H1 (cell line): ENCODE results near the gene ZXDB. TPM values are rescaled to one million over a fixed set of nuclear protein-coding genes. Genes with fewer than 3 reads are reported as not detected.
"Not testable (repeated sequence)": the region's sequence is repeated elsewhere in the genome, so short reads cannot be mapped to it uniquely, and the experiment has no call there.

Experiments used
- CTCF ChIA-PET: fragments of 300-600 bp; sonication (Branson Sonifier 250); formaldehyde crosslinking; loops from one replicate; lab custom pipeline; 2021; ENCODE audit not compliant: partially characterized antibody; lab: Charles Lee
- POLR2A ChIA-PET: fragments of 300-600 bp; sonication (Branson Sonifier 250); formaldehyde crosslinking; loops from one replicate; lab custom pipeline; 2021; ENCODE audit warnings: inconsistent platforms; ENCODE audit not compliant: partially characterized antibody; lab: Charles Lee
- DNase-seq, 2 experiments: peaks; one replicate each; pipeline versions ENCODE4 v3.0.0 to v3.0.0-alpha.2; 2010 to 2022; ENCODE audit warnings: low spot score in 2 of 2, low read depth in 1 of 2, mixed read lengths in 1 of 2
- FAIRE-seq: peaks from 2 replicates; lab custom pipeline; 2011; peaks lifted over from hg19 to GRCh38; lab: Jason Lieb, UNC
- H2AFZ ChIP-seq: 2 replicates; pipeline ENCODE4 v1.8.1; 2012; ENCODE audit warnings: low read length, inconsistent platforms
- H2AK5ac ChIP-seq: 2 replicates; pipeline ENCODE4 v1.6.1; 2013; ENCODE audit warnings: low read depth, low read length
- H2BK120ac ChIP-seq: replicated peaks from 2 replicates; pipeline ENCODE3; 2013; ENCODE audit warnings: low read depth, low read length, inconsistent platforms
- H2BK12ac ChIP-seq: 2 replicates; pipeline ENCODE4 v1.6.1; 2013; ENCODE audit warnings: low read depth, low read length
- H2BK15ac ChIP-seq: 2 replicates; pipeline ENCODE4 v1.6.1; 2013; ENCODE audit warnings: low read length
- H2BK20ac ChIP-seq: 2 replicates; pipeline ENCODE4 v1.6.1; 2013; ENCODE audit warnings: low read length
- H2BK5ac ChIP-seq: 2 replicates; pipeline ENCODE4 v1.6.1; 2013; ENCODE audit warnings: low read depth, low read length
- H3K14ac ChIP-seq: 2 replicates; pipeline ENCODE4 v1.6.1; 2013; ENCODE audit warnings: inconsistent platforms; ENCODE audit not compliant: insufficient read length
- H3K18ac ChIP-seq: 2 replicates; pipeline ENCODE4 v1.6.1; 2013; ENCODE audit warnings: low read length; ENCODE audit errors: extremely low read depth
- H3K23ac ChIP-seq: 2 replicates; pipeline ENCODE4 v1.6.1; 2013; ENCODE audit warnings: inconsistent platforms; ENCODE audit not compliant: insufficient read length
- H3K23me2 ChIP-seq: 2 replicates; pipeline ENCODE4 v1.6.1; 2013; ENCODE audit warnings: low read depth, low read length
- H3K27ac ChIP-seq: 2 replicates; pipeline ENCODE4 v1.6.1; 2011; ENCODE audit warnings: low read depth, low read length, inconsistent platforms
- H3K27me3 ChIP-seq, 4 experiments: replicated peaks in 1 of 4; 1 replicate in 1 of 4; 2 replicates in 3 of 4; pipeline versions ENCODE4 v1.6.1 to v1.8.1; 2011 to 2013; ENCODE audit warnings: low read length in 3 of 4, mild to moderate bottlenecking in 3 of 4, inconsistent platforms in 2 of 4, mixed read lengths in 2 of 4, moderate library complexity in 1 of 4; ENCODE audit not compliant: control insufficient read depth in 3 of 4, insufficient read depth in 3 of 4; ENCODE audit errors: extremely low read depth in 1 of 4
- H3K36me3 ChIP-seq, 4 experiments: 2 replicates each; pipeline versions ENCODE4 v1.6.1 to v1.8.1; 2011 to 2013; ENCODE audit warnings: mild to moderate bottlenecking in 4 of 4, low read length in 3 of 4, moderate library complexity in 2 of 4, control low read depth in 1 of 4, inconsistent platforms in 1 of 4; ENCODE audit not compliant: insufficient read depth in 4 of 4, control insufficient read depth in 2 of 4
- H3K4ac ChIP-seq: replicated peaks from 2 replicates; pipeline ENCODE3; 2013; ENCODE audit warnings: low read length, low read depth, mixed read lengths, inconsistent platforms; ENCODE audit not compliant: insufficient read length
- H3K4me1 ChIP-seq, 4 experiments: replicated peaks in 1 of 4; 1 replicate in 1 of 4; 2 replicates in 3 of 4; pipeline versions ENCODE4 v1.6.1 to v1.8.1; 2011 to 2013; ENCODE audit warnings: low read length in 3 of 4, inconsistent platforms in 2 of 4, mixed read lengths in 1 of 4; ENCODE audit not compliant: insufficient read depth in 4 of 4, control insufficient read depth in 3 of 4
- H3K4me2 ChIP-seq, 2 experiments: 2 replicates each; pipeline versions ENCODE4 v1.6.1 to v1.8.1; 2011 to 2013; ENCODE audit warnings: low read depth in 2 of 2, low read length in 2 of 2, control low read depth in 1 of 2, inconsistent platforms in 1 of 2, mild to moderate bottlenecking in 1 of 2; ENCODE audit not compliant: insufficient read depth in 1 of 2
- H3K4me3 ChIP-seq, 4 experiments: fragments of 200-600, 300-600 bp in 1 of 4; sonication (generic), shearing (Covaris generic), sonication (Bioruptor Twin) in 1 of 4; 2 replicates each; pipeline versions ENCODE4 v1.5.1 to v1.8.1; 2011 to 2016; ENCODE audit warnings: low read length in 4 of 4, low read depth in 3 of 4, control low read depth in 2 of 4, inconsistent platforms in 2 of 4, mild to moderate bottlenecking in 2 of 4, mixed read lengths in 1 of 4, moderate library complexity in 1 of 4; ENCODE audit not compliant: insufficient read depth in 2 of 4; ENCODE audit errors: extremely low read depth in 1 of 4
- H3K56ac ChIP-seq: replicated peaks from 2 replicates; pipeline ENCODE3; 2013; ENCODE audit warnings: low read depth, mild to moderate bottlenecking, mixed read lengths, low read length, inconsistent platforms; ENCODE audit not compliant: insufficient read length
- H3K79me1 ChIP-seq: 2 replicates; pipeline ENCODE4 v1.6.1; 2013; ENCODE audit warnings: low read depth, low read length, control low read depth
- H3K79me2 ChIP-seq, 2 experiments: 2 replicates each; pipeline versions ENCODE4 v1.6.1 to v1.8.1; 2012 to 2013; ENCODE audit warnings: low read length in 2 of 2, mild to moderate bottlenecking in 2 of 2, inconsistent platforms in 1 of 2; ENCODE audit not compliant: insufficient read depth in 2 of 2, control insufficient read depth in 1 of 2
- H3K9ac ChIP-seq, 4 experiments: replicated peaks in 1 of 4; 1 replicate in 1 of 4; 2 replicates in 3 of 4; pipeline versions ENCODE4 v1.6.1 to v1.8.1; 2011 to 2013; ENCODE audit warnings: low read depth in 3 of 4, low read length in 3 of 4, control low read depth in 2 of 4, mild to moderate bottlenecking in 2 of 4, moderate library complexity in 2 of 4, inconsistent platforms in 1 of 4; ENCODE audit errors: extremely low read depth in 1 of 4
- H3K9me3 ChIP-seq, 2 experiments: 2 replicates each; pipeline versions ENCODE4 v1.6.1 to v1.8.1; 2012 to 2013; ENCODE audit warnings: mild to moderate bottlenecking in 2 of 2, moderate library complexity in 2 of 2, control low read depth in 1 of 2, inconsistent platforms in 1 of 2, low read depth in 1 of 2, low read length in 1 of 2, mixed read lengths in 1 of 2; ENCODE audit not compliant: insufficient read depth in 2 of 2
- H4K20me1 ChIP-seq, 2 experiments: replicated peaks in 1 of 2; 2 replicates each; pipeline versions ENCODE3 to v1.8.1; 2011 to 2013; ENCODE audit warnings: inconsistent platforms in 2 of 2, low read length in 2 of 2, mild to moderate bottlenecking in 1 of 2; ENCODE audit not compliant: insufficient read depth in 2 of 2, control insufficient read depth in 1 of 2
- H4K5ac ChIP-seq: 2 replicates; pipeline ENCODE4 v1.6.1; 2013; ENCODE audit warnings: low read length, low read depth, mixed read lengths, inconsistent platforms; ENCODE audit not compliant: insufficient read length
- H4K8ac ChIP-seq: 2 replicates; pipeline ENCODE4 v1.8.0; 2013; ENCODE audit warnings: mild to moderate bottlenecking, moderate library complexity, low read length, inconsistent platforms; ENCODE audit not compliant: insufficient read depth; ENCODE audit errors: extremely low read depth
- H4K91ac ChIP-seq: replicated peaks from 2 replicates; pipeline ENCODE3; 2013; ENCODE audit warnings: low read length, mixed read lengths, inconsistent platforms; ENCODE audit not compliant: insufficient read length
- CTCF ChIP-seq, 3 experiments: IDR thresholded peaks; 1 replicate in 2 of 3; 2 replicates in 1 of 3; pipeline versions ENCODE4 v1.5.1 to v1.6.1; 2011; ENCODE audit warnings: low read length in 3 of 3, mild to moderate bottlenecking in 3 of 3, inconsistent platforms in 2 of 3, low read depth in 1 of 3, moderate library complexity in 1 of 3; ENCODE audit not compliant: insufficient read depth in 1 of 3; ENCODE audit errors: control extremely low read depth in 1 of 3
- KDM4A ChIP-seq: IDR thresholded peaks from one replicate; pipeline ENCODE4 v1.7.1; 2012; ENCODE audit warnings: low read depth, mild to moderate bottlenecking, moderate library complexity, low read length, inconsistent platforms; ENCODE audit not compliant: severe bottlenecking
- RAD21 ChIP-seq, 2 experiments: IDR thresholded peaks in 1 of 2; conservative IDR thresholded peaks in 1 of 2; 2 replicates each; pipeline ENCODE4 v1.6.1; 2011; ENCODE audit warnings: low read depth in 2 of 2, low read length in 2 of 2, improper control_type of control experiment in 1 of 2, inconsistent platforms in 1 of 2, mild to moderate bottlenecking in 1 of 2, moderate library complexity in 1 of 2
- WGBS, 2 experiments: shearing (Covaris generic) in 1 of 2; methylation state at CpG; one replicate each; pipeline versions ENCODE4 v1.1.6 to v1.1.7; 2013 to 2015; ENCODE audit warnings: low lambda C conversion rate in 2 of 2, mixed read lengths in 2 of 2, inconsistent platforms in 1 of 2, low coverage in 1 of 2, missing lambda C conversion rate in 1 of 2; ENCODE audit not compliant: insufficient replicate concordance in 2 of 2, insufficient coverage in 1 of 2, insufficient read length in 1 of 2; ENCODE audit errors: extremely low coverage in 1 of 2, missing lambda C conversion rate in 1 of 2; 5-methylcytosine and 5-hydroxymethylcytosine counted together
- polyA plus RNA-seq, 7 experiments: library from polyadenylated mRNA; depleted of rRNA in 3 of 7; stranded (reverse) in 5 of 7; unstranded in 2 of 7; fragments of >200 nt in 5 of 7; fragments of 200-250 nt in 2 of 7; gene quantifications; 1 replicate in 5 of 7; 2 replicates in 1 of 7; 4 replicates in 1 of 7; pipeline versions ENCODE4 v1.2.1 to v1.2.3, GENCODE V29; 2011 to 2013; ENCODE audit warnings: missing spikeins in 2 of 7, mixed read lengths in 2 of 7
- total RNA-seq: library from RNA; stranded (reverse); fragmentation: NEBNext Ultra II Directional; extraction: Animal tissue kit (Norgen Biotek cat#: 25700); gene quantifications from 2 replicates; pipeline ENCODE4 v1.2.1, GENCODE V29; 2021

Gene ZXDB
- total and polyA plus RNA-seq, 2 of the 8 experiments (the other 6 are each of a cell fraction or from before 2014, with no cell fraction given), result 4.0 to 6.7 TPM

- H4K91ac ChIP-seq, H2BK15ac ChIP-seq, H3K23me2 ChIP-seq, H3K36me3 ChIP-seq, H3K79me1 ChIP-seq, H2BK5ac ChIP-seq, H3K23ac ChIP-seq, H4K8ac ChIP-seq, H4K5ac ChIP-seq, H3K4me1 ChIP-seq, H3K9me3 ChIP-seq, H3K27me3 ChIP-seq, H3K14ac ChIP-seq, H3K4ac ChIP-seq, H3K56ac ChIP-seq, H3K18ac ChIP-seq, H2AK5ac ChIP-seq, H3K27ac ChIP-seq, FAIRE-seq, H2BK12ac ChIP-seq, DNase-seq, H4K20me1 ChIP-seq, H2BK20ac ChIP-seq, H2AFZ ChIP-seq, H2BK120ac ChIP-seq: not testable (repeated sequence)
- POLR2A ChIA-PET, result interaction anchor here (1.1 kb wide), 1 partner anchor 13 kb away, joined by 3 read pairs; no protein-coding TSS in a partner anchor
- Histone ChIP-seq H3K4me2 (peak overlapping the region; percentile 64 to 66), H3K4me3 (peak overlapping the region; percentile 45 to 65 (median 50)), H3K79me2 (peaks cover 0 to 32% of the 10 kb centered on the region in 2 experiments; a peak in 2 of 4 replicates), H3K9ac (peak overlapping the region in 2 of 4 experiments; percentile 34 to 53; a peak in 3 of 7 replicates)
- peak; percentile 37 for TF ChIP-seq KDM4A
- TF ChIP-seq RAD21 (IDR thresholded peaks at IDR 0.05 in 1 of 2, conservative IDR thresholded peaks at IDR 0.05 in 1 of 2; ENCODE audit: low read depth in 2 of 2, low read length in 2 of 2), result peak in 1 of 2 experiments; percentile 17; a peak in 1 of 4 replicates
- peak in 2 of 3 experiments; percentile 10 to 23; a peak in 2 of 4 replicates for TF ChIP-seq CTCF (IDR thresholded peaks at IDR 0.05; ENCODE audit: control extremely low read depth in 1 of 3, insufficient read depth in 1 of 3, low read depth in 1 of 3, low read length in 3 of 3)
- CTCF ChIA-PET, result interaction anchor here (0.6 kb wide), 1 partner anchor 14 kb away, joined by 3 read pairs; no protein-coding TSS in a partner anchor
- WGBS, 2 experiments, result 33% methylated on average over 1 of the region's 15 CpGs; no CpG with 5 or more reads in 1 of the 2 experiments
These were observed 1.0 kb downstream of the ZXDB start for GRCh38 chrX:57592894-57593215.
